ENCODE measurements around the gene PKLR.
A peak's percentile ranks its signal among the peaks of the same experiment; 100 is the strongest.

The PKLR gene

DNA sequence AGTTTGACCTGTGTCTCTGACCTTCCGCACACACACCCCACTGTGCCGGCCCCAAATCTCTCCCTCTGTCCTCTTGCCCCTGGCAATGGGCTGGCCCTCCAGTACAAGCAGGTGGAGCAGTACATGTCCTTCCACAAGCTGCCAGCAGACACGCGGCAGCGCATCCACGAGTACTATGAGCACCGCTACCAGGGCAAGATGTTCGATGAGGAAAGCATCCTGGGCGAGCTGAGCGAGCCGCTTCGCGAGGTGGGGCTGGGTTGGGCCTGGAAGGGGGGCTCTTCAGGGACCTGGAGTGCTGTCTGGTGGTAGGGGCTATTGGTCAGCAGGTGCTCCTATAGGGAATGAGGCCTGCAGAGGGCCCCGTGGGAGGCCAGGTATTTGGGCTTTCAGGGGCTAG, 16.2 kb downstream of the PKLR start:
- DNase-seq (ENCODE audit: low spot score) = no peak

DNA sequence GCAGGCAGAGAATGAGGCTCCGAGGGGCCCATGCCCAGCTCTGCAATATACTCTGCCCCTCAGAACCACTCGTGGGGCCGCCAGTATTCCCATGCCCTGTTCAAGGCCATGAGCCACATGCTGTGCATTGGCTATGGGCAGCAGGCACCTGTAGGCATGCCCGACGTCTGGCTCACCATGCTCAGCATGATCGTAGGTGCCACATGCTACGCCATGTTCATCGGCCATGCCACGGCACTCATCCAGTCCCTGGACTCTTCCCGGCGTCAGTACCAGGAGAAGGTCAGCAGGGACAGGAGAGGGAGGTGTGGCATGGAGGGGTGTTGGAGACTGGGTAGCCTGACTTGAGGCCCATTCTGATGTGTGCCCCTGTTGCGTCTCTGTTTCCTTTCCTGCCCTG, 16.8 kb downstream of the PKLR start:
- DNase-seq (ENCODE audit: low spot score) = no peak

DNA sequence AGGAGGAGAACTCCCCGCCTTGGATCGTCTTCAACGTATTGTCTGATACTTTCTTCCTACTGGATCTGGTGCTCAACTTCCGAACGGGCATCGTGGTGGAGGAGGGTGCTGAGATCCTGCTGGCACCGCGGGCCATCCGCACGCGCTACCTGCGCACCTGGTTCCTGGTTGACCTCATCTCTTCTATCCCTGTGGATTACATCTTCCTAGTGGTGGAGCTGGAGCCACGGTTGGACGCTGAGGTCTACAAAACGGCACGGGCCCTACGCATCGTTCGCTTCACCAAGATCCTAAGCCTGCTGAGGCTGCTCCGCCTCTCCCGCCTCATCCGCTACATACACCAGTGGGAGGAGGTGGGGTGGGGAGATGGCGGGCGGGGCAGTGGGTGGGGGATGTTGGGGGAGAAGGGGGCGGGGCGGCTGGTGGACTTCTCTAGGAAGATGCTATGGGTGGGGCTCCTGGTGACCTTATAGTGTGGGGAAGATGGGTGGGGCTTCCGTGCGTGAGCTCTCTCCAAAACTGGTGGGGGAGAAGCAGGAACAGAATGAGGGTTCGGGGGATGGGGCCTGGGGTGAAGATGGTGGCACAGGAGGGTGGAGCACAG, 18.6 kb downstream of the PKLR start:
- no peak for DNase-seq (ENCODE audit: low spot score)

DNA sequence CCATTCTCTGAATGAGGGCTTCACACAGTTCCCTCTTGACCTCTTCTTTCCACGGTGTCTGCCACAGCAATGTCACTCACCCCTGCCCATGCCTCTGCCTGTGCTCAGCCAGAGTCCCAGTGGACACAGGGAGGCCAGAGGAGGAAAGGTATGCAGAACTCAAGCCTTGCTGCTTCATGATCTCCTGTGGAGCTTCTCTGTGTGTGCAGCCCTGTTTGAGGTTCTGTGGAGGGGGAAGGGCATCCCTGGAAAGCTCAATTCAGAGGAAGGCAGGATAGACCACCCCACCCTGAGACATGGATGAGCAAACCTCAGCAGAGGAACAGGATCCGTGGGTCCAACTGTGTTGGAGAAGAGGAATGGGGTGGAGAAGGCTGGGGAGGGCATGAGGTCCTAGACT, 22.0 kb downstream of the PKLR start:
- no peak for DNase-seq (ENCODE audit: low spot score)

DNA sequence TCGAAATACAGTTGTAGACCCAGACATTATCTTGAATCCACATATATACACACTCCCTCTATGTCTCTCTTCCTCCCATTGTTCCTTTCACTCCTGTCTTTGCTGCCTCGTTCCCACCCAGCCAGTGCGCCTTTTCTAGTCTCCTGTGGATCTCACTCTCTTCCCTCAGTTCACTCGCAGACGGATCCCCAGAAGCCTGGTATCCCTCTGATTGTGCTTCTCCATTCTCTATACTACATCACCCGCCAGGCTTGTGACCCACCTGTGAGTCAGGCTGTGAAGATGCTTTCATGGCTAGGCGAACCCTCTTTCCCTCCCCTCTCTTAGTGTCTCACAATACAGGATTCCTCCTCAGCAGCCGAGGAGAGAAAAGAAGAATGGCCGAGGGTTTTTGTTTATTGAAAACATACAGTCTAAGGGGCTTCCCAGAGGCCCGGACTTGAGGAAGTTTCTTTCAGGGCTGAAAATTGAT, 22.5 kb downstream of the PKLR start:
- DNase-seq (ENCODE audit: low spot score) = no peak

DNA sequence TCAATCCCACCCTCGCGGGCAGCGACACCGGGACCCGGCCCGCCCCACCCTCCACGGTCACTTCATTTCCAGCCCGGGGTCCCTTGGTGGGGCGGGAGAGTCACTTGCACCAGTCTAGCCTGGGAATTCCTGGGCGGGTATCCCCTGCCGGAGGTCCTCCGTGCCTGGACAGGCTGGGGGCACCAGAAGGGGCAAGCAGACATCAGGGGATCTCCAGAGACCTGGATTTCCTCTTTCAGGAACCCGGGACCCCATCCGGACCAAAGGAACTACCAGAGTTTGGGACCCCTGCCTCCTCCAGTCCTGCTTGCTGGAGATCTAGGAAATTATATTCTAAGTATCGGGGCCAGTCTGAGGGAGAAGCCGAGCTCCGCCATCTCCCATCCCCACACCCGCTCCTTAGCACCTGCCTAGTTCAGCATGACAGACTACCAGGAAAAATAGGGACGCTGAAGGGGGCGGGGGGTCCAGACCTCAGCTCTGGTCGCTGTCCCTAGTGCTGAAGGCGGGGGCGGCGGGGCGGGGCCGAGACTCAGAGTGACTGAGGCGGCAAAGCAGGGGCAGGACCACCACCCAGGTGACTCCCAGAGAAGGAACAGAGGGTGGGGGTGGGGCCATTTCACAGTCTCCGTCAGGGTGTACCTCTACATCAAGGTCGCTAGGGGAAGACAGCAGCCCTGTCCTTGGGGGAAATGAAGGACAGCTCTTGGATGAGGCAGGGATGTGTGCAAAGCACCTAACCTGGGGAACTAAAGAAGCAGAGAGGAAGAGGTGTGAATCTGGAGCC, 23.1 kb downstream of the PKLR start:
- DNase-seq (ENCODE audit: low spot score) = peak; percentile 57

DNA sequence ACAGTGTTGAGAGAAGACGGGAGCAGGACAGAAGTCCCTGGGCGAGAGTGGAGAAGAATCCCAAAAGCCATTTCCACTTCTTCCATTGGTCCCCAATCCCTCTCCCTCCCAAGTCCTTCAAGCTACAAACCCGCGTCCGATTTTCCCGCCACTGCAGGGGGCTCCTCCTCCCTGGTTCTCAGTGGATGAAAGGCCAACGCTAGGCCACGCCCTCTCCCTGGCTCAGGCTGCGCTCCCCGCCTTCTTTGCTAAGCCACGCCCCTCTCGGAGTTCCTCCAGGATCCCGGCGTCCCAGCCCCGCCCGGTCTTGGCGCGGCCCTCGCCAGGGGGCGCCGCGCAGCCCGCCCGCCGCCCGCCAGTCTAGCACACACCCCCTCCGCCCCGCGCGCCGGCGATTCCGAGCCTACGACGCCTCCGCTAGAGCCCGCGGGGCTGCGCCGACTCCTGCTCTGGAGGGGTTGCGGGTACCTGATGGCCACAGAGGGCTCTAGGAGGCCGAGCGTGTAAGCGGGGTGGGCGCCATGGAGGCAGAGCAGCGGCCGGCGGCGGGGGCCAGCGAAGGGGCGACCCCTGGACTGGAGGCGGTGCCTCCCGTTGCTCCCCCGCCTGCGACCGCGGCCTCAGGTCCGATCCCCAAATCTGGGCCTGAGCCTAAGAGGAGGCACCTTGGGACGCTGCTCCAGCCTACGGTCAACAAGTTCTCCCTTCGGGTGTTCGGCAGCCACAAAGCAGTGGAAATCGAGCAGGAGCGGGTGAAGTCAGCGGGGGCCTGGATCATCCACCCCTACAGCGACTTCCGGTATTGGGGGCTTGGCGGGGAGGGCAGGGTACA, 24.0 kb downstream of the PKLR start, which contains the start of gene HCN3:
Gene HCN3, plus strand, starts transcription at position 394 of the 832 bp plus-strand sequence. Its CDS starts 128 bp downstream, at position 522.
- peak; percentile 95 for DNase-seq (ENCODE audit: low spot score)

DNA sequence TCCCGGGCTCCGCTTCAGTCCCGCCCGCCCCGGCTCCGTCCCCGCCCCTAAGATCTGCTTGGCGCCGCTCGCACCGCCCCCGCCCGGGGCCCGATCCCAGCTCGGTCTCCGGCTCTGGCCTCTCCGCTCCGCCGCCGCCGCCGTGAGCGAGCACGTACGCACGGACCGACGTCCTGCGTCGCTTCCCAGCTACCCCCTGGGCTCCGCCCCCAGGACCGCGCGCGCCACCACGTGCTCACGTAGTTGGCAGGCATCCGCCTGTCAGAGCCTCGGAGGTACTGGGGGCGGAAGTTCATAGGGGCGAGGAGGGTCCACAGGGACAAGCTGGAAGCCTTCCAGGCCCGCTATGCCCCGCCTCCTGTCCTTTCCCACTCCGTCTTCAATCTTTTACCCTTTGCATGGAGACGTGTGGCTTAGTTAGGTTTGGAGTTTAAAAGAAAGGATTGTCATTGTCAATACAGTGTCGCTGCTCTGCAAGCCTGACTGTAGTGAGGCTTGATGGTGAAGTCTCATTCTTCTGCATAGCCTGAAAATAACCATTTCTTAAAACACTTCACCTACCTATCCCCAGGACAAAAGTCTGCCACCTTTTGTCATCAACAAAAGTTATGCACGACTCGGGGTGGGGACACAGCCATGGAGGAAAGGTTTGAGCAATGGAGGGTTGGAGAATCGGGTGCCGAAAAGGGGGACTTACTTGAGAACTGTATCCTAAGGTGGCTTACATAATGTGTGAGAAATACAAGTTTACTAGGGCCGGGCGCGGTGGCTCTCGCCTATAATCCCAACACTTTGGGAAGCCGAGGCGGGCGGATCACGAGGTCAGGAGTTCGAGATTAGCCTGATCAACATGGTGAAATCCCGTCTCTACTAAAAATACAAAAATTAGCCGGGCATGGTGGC, 27.6 kb downstream of the PKLR start, which contains the start of gene CLK2:
Gene CLK2, minus strand, starts transcription at position 162 of the 903 bp plus-strand sequence. CDS start 2,527 bp downstream, outside the sequence.
- DNase-seq (ENCODE audit: low spot score) = peak; percentile 94

DNA sequence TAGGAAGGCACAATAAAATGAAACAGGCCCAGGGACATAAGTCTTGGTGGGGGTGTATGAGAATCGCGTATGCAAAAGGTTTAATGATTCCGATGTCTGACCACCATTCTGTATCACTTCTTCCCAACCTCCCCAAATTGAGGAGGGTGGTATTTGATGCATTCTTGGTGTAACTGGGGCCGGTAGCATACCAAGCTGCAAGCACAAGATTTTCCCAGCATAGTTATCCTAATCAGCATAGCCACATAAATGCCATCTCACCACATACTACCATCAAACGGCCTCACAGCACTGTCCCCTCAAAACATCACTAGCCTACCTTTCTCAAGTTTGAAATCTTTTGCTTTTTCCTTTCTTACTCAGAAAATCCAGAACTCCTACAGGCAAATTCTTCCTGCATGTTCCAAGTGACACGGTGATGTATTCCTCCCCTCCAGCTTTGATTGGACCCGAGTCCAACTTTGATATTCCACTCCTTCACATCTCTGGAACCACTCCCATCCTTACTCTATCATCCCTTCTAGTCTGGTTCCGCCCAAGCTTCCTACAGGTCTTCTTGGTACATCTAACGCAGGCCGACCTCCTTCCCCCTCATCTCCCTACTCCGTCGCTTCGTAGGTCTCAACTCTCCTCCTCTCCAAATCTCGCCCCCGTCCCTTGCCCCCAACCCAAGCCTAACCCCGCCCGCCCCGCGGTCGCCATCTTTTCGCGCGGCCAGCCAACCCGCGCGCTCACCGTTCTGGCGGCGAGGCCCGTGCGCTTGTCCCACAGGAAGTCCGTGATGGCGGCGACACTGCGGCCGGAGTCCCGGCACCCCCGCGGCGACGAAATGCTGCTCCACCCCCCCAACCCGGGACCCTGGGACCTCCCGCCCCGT, 28.5 kb downstream of the PKLR start:
- no peak for DNase-seq (ENCODE audit: low spot score)

DNA sequence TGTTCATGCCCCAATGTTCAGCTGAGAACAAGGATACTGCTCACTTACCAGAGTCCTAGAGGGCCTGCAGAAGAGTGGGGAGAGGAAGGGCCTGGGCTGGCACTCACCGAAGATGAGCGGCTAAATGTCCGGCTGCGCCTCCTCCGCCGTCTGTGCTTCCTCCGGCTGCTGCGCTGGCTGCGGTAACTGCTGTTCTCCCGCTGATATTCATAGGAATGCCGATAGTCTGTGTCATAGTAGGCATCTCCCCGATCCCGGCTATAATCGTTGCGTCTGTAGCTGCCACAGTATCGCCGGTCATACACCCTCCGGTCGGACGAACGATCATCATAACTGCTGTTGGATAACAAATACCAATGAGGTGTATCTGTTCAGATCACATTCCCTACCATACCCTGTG, 31.9 kb downstream of the PKLR start:
- no peak for DNase-seq (ENCODE audit: low spot score)

DNA sequence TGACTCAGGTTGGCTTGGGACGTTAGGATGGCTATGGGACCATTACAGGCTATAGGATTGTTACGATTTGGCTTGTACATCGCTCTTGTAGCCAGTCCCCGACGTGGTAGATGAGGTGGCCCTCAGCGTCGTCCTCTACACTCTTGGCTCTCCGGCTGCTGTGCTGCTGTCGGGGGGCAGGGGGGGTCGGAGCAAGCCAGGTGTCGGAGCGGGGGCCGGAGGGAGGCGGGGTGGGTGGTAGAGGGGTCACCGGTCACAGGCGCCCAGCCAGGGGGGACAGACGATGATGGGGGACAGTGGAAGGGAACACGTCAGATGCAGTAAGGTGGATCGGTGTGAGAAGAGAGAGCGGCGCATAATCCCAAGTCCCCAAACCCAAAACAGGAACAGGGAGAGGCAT, 32.6 kb downstream of the PKLR start:
- DNase-seq (ENCODE audit: low spot score) = no peak

DNA sequence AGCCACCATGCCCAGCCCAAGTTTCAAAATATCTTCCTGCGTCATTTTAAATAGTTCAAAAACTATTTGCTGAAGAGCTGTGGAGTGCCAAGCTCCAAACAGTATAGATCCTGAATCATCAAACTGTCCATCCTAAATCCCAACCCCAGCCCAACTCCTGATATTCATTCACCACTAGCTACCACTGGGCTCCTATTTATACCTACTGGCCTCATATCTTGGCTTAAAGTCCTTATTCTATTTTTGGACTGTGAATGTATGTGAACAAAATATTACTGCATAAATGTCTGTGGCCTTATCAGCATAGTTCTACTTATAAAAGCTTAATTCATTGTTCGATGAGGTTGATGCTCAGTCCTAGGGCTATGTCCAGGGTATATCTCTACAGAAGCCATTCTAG, 33.9 kb downstream of the PKLR start:
- no peak for DNase-seq (ENCODE audit: low spot score)

DNA sequence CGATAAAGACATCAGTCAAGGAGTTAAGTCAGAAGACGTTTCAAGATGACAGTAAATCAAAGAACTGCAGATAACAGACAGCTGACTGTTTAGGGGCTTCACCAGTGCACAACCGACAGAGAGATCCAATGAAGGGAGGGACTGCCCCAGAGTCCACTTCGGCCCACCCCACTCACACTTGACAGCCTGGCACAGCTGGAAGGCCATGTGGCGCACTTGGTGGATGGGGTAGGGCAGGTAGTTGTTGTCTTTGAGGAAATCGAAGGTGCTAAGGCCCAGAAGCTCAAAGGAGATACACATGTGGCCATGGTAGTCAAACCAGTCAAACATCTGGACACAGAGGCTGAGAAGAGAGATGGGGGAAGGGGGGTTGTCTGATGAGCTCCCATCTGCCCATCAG, 34.7 kb downstream of the PKLR start:
- no peak for DNase-seq (ENCODE audit: low spot score)

DNA sequence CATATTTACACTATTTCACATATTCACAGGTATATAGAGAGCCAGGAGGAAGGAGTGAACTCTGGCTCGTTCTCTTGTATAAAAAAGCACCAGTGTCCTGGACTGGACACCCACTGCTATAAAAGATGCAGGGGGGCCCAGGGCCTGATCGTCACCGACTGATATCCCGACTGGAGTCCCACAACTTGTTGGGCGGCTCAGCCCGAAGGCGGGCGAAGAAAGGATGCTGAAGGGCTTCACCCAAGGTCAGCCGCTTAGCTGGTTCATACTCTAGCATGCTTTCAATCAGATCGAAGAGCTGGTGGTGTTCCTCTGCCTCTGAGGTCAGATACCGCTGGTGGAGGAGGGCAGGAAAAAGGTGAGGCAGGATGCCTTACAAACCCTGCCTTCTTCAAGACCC, 38.2 kb downstream of the PKLR start:
- no peak for DNase-seq (ENCODE audit: low spot score)

DNA sequence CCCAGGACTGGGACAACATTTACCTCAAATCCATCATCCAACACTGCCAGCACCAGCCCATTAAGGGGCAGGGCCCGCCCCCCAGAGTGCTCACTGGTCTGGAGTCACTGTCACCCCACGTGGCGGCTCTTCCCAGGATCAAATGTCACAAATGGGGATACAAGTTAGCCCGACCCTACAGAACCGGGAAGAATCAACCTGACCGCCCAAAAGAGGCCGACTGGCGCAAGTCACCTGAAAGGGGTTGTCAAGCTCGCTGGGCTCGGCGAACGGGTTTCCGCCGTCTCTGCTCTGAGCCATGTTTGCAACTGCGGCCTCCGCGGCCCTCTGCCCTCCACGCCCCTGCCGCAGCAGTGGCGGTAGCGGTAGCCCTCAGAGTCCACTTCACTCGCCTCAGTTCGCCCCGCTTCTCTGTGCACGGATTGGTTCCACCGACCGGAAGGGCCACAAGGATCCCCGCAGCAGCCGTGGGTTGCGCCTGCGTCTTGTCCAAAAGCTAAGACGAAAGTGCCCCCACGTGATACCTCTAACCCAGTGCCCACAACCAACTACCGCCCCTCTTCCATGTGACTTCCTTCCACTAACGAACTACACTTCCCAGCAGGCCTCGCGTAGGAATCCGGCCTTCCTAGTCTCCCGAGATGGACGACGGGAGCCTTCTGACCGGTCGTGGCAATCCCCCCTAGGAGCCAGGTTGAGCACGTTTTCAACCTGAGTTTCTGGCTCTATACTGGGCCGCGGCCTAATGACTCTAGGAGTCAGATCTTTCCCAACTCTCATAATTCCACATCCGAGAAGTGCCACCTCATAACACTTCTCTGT, 39.2 kb downstream of the PKLR start, which contains the start of gene SCAMP3:
Gene SCAMP3, minus strand, starts transcription at position 509 of the 822 bp plus-strand sequence. Its CDS starts 209 bp downstream, at position 300.
- peak; percentile 88 for DNase-seq (ENCODE audit: low spot score)

DNA sequence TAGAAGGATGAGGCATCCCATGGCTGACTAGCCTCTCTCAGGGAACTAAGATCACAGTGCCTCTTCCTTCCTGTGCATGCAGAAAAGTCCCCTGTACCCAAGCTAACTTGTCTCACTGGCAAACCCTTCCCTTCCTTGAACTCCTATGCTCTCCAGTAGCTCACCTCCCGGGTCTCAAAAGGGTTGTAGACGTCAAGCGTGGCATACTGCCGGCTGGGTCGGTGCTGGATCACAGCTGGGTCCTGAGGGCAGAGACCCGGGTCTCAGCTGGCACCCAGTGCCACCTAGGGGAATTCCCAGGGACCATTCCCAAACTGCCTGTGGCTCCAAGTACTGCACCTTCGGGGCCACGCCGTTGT, 39.8 kb downstream of the PKLR start:
- DNase-seq (ENCODE audit: low spot score) = no peak

DNA sequence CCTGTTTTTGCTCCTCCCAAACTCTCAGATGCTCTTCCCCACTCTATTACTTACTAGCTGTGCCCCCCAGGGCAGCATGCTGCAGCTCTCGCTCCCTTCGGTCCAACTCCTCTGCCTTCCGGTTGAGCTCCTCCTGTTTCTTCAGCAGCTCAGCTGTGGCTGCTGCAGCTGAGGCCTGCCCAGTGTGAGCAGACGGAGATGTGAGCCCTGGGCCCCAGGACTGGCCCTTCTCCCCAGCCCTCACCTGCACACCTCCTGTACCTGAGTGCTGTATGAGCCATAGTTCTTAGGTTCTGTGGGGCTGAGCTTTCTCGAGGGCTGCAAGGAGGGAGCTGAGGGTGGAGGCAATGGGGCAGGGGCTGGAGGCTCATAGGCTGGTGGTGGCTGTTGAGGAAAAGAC, 41.0 kb downstream of the PKLR start:
- DNase-seq (ENCODE audit: low spot score) = no peak

DNA sequence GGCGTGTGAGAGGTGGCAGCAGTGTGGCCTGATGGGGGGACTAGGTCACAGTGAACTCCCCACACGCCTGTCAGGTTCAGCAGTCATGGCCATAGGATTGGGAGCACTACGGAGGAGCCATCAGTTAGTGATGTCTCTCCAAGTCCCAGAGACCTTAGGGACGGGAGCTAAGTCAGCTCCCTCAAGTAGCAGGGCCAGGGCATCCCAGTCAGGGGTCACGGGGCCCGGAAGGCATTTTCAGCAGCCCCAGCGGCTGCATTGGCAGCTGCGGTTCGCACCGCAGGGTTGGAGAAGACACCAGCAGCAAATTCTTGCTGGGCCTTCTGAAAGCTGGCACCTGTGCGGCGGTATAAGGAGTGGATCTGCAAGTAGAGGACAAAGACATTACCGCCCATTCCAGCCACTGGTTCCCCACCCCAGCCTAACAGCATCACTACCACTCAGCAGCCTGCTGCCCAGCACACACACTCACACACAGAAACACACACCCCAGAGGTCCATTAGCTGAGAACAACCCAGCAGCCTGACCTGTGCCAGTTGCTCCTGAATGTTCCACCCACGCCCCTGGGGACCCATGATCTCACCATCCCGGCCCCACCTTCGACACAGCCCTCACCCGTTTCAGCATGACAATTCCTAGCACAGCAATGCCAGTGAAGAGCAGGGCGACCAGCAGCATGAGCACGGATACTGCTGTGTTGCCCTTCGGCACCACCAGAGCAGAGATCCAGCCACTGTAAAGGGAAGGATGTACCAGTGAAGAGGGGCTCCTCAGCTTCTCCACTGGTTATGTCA, 45.0 kb downstream of the PKLR start:
- no peak for DNase-seq (ENCODE audit: low spot score)

Measured in CD4-positive, alpha-beta T cell treated with Interleukin-6 at 100 ng/mL for 8 hours (primary cell).